NCI-H2171 treated with DMSO at 0.1 percent for 48 hours (cell line): ENCODE data around the gene ZDHHC5.
"Not testable (repeated sequence)": the region's sequence is repeated elsewhere in the genome, so short reads cannot be mapped to it uniquely, and the experiment has no call there.

Experiments
- DNase-seq: peaks from one replicate; lab custom pipeline; 2025; lab: John Stamatoyannopoulos, UW

ZDHHC5 gene

GRCh38 chr11:57667117-57667735, 688 bp upstream of the ZDHHC5 start:
- DNase-seq: peak; percentile 100

- peak; percentile 65 for DNase-seq
These were observed 494 bp downstream of the ZDHHC5 start for GRCh38 chr11:57668434-57668782.

GRCh38 chr11:57674251-57674650, 6.3 kb downstream of the ZDHHC5 start:
- peak; percentile 2 for DNase-seq

GRCh38 chr11:57675176-57675941, 7.4 kb downstream of the ZDHHC5 start:
- no peak for DNase-seq

- DNase-seq: no peak
These were observed 11.5 kb downstream of the ZDHHC5 start for GRCh38 chr11:57679396-57679795.

GRCh38 chr11:57680552-57680874, 12.6 kb downstream of the ZDHHC5 start:
- DNase-seq: no peak

- no peak for DNase-seq
These were observed 13.3 kb downstream of the ZDHHC5 start for GRCh38 chr11:57681168-57681567.

GRCh38 chr11:57690474-57690873, 22.6 kb downstream of the ZDHHC5 start:
- not testable (repeated sequence) for DNase-seq

GRCh38 chr11:57698843-57699365, 31.0 kb downstream of the ZDHHC5 start:
- DNase-seq: no peak

- no peak for DNase-seq
These were observed 31.9 kb downstream of the ZDHHC5 start for GRCh38 chr11:57699813-57700212.

GRCh38 chr11:57700425-57700824, 32.5 kb downstream of the ZDHHC5 start:
- no peak for DNase-seq

GRCh38 chr11:57703341-57703740, 35.4 kb downstream of the ZDHHC5 start:
- no peak for DNase-seq

GRCh38 chr11:57704932-57705331, 37.0 kb downstream of the ZDHHC5 start:
- DNase-seq: no peak

GRCh38 chr11:57705432-57705831, 37.5 kb downstream of the ZDHHC5 start:
- DNase-seq: not testable (repeated sequence)

GRCh38 chr11:57709802-57710367, 42.0 kb downstream of the ZDHHC5 start:
- no peak for DNase-seq

GRCh38 chr11:57711414-57712255, 43.7 kb downstream of the ZDHHC5 start, which contains the start of gene MED19:
Gene MED19 (minus strand): TSS chr11:57712215. CDS start chr11:57712179, 36 bp downstream.
- DNase-seq: peak; percentile 81

GRCh38 chr11:57712256-57713150, 44.6 kb downstream of the ZDHHC5 start, which contains the start of gene TMX2:
Gene TMX2 (plus strand): TSS chr11:57712593. CDS start chr11:57712619, 26 bp downstream.
- peak; percentile 97 for DNase-seq

GRCh38 chr11:57713835-57714234, 45.9 kb downstream of the ZDHHC5 start:
- DNase-seq: no peak

GRCh38 chr11:57716726-57717125, 48.8 kb downstream of the ZDHHC5 start:
- not testable (repeated sequence) for DNase-seq

- DNase-seq: no peak
These were observed 59.3 kb downstream of the ZDHHC5 start for GRCh38 chr11:57727185-57727584.

- DNase-seq: no peak
These were observed 60.9 kb downstream of the ZDHHC5 start for GRCh38 chr11:57728829-57729228.
